Midbrain (tissue), 1 donor: ENCODE results near the gene CEP57L1.

ENCODE experiments used
- DNase-seq: peaks from one replicate; lab custom pipeline; 2025; lab: John Stamatoyannopoulos, UW

The CEP57L1 gene

GRCh38 chr6:109095036-109095834 is at the start of gene CEP57L1:
Gene CEP57L1, plus strand, starts transcription at chr6:109095507. Its CDS starts 49,715 bp downstream, at chr6:109145222.
- DNase-seq: peak; percentile 98

- DNase-seq: no peak
Measured at GRCh38 chr6:109048176-109048575, 47.1 kb upstream of the CEP57L1 start.

- DNase-seq: no peak
Measured at GRCh38 chr6:109048670-109049415, 46.5 kb upstream of the CEP57L1 start.

- peak; percentile 61 for DNase-seq
Measured at GRCh38 chr6:109050012-109050411, 45.3 kb upstream of the CEP57L1 start.

- no peak for DNase-seq
Measured at GRCh38 chr6:109050447-109051102, 44.7 kb upstream of the CEP57L1 start.

GRCh38 chr6:109051301-109052017 is 43.8 kb upstream of the CEP57L1 start:
- DNase-seq: no peak

- no peak for DNase-seq
Measured at GRCh38 chr6:109052018-109052651, 43.2 kb upstream of the CEP57L1 start.

GRCh38 chr6:109052852-109053251 is 42.5 kb upstream of the CEP57L1 start:
- no peak for DNase-seq

- no peak for DNase-seq
Measured at GRCh38 chr6:109053336-109053735, 42.0 kb upstream of the CEP57L1 start.

- DNase-seq: no peak
Measured at GRCh38 chr6:109055771-109056235, 39.5 kb upstream of the CEP57L1 start.

GRCh38 chr6:109056661-109057060 is 38.6 kb upstream of the CEP57L1 start:
- DNase-seq: no peak

- DNase-seq: no peak
Measured at GRCh38 chr6:109058620-109059019, 36.7 kb upstream of the CEP57L1 start.

- no peak for DNase-seq
Measured at GRCh38 chr6:109059153-109059552, 36.2 kb upstream of the CEP57L1 start.

GRCh38 chr6:109059571-109060021 is 35.7 kb upstream of the CEP57L1 start:
- DNase-seq: no peak

- DNase-seq: no peak
Measured at GRCh38 chr6:109060571-109060970, 34.7 kb upstream of the CEP57L1 start.

- DNase-seq: no peak
Measured at GRCh38 chr6:109062216-109062615, 33.1 kb upstream of the CEP57L1 start.

- no peak for DNase-seq
Measured at GRCh38 chr6:109062767-109063352, 32.4 kb upstream of the CEP57L1 start.

- no peak for DNase-seq
Measured at GRCh38 chr6:109069746-109070145, 25.6 kb upstream of the CEP57L1 start.

- DNase-seq: no peak
Measured at GRCh38 chr6:109071125-109071917, 24.0 kb upstream of the CEP57L1 start.
